H1 (cell line): ENCODE data around the gene DNTTIP2. TPM values are rescaled to one million over a fixed set of nuclear protein-coding genes. Genes with fewer than 3 reads are reported as not detected.

Experiments used
- CREB1 ChIP-seq: IDR thresholded peaks from 2 replicates; pipeline ENCODE4 v1.6.1; 2012; ENCODE audit warnings: inconsistent platforms
- CTBP2 ChIP-seq: IDR thresholded peaks from 2 replicates; pipeline ENCODE4 v1.7.0; 2011; ENCODE audit warnings: borderline replicate concordance, mild to moderate bottlenecking, moderate library complexity, mixed read lengths, low read length; ENCODE audit not compliant: insufficient read depth, insufficient read length
- JUND ChIP-seq: IDR thresholded peaks from 2 replicates; pipeline ENCODE4 v1.6.1; 2011; ENCODE audit warnings: mild to moderate bottlenecking, improper control_type of control experiment, low read length
- MAX ChIP-seq: IDR thresholded peaks from 2 replicates; pipeline ENCODE4 v1.6.1; 2012; ENCODE audit warnings: inconsistent platforms
- NRF1 ChIP-seq: IDR thresholded peaks from 2 replicates; pipeline ENCODE4 v1.6.1; 2011; ENCODE audit warnings: mild to moderate bottlenecking, low read depth, low read length, improper control_type of control experiment
- RFX5 ChIP-seq: IDR thresholded peaks from 2 replicates; pipeline ENCODE4 v1.6.1; 2011; ENCODE audit warnings: low read depth, low read length, improper control_type of control experiment, borderline replicate concordance
- SP2 ChIP-seq: IDR thresholded peaks from 2 replicates; pipeline ENCODE4 v1.6.1; 2012; ENCODE audit warnings: mild to moderate bottlenecking, low read length, inconsistent platforms
- SUZ12 ChIP-seq: fragments of 200-600 bp; sonication (generic); IDR thresholded peaks from 2 replicates; pipeline ENCODE4 v1.6.1; 2012; ENCODE audit warnings: mild to moderate bottlenecking, inconsistent platforms, low read length, moderate library complexity, mixed read lengths
- polyA plus RNA-seq, 7 experiments: library from polyadenylated mRNA; depleted of rRNA in 3 of 7; stranded (reverse) in 5 of 7; unstranded in 2 of 7; fragments of >200 nt in 5 of 7; fragments of 200-250 nt in 2 of 7; gene quantifications; 1 replicate in 5 of 7; 2 replicates in 1 of 7; 4 replicates in 1 of 7; pipeline versions ENCODE4 v1.2.1 to v1.2.3, GENCODE V29; 2011 to 2013; ENCODE audit warnings: missing spikeins in 2 of 7, mixed read lengths in 2 of 7
- total RNA-seq: library from RNA; stranded (reverse); fragmentation: NEBNext Ultra II Directional; extraction: Animal tissue kit (Norgen Biotek cat#: 25700); gene quantifications from 2 replicates; pipeline ENCODE4 v1.2.1, GENCODE V29; 2021

The DNTTIP2 gene
- total and polyA plus RNA-seq, 2 of the 8 experiments (the other 6 are each of a cell fraction or from before 2014, with no cell fraction given): 6.3 to 80.4 TPM

GRCh38 chr1:93829061-93829460, 49.9 kb downstream of the DNTTIP2 start (continued):
- TF ChIP-seq NRF1: no peak
- TF ChIP-seq CTBP2: no peak
- TF ChIP-seq JUND: no peak
- peak; percentile 80 for TF ChIP-seq MAX
- TF ChIP-seq SP2: no peak
- TF ChIP-seq SUZ12: no peak
- no peak for TF ChIP-seq CREB1
- TF ChIP-seq RFX5: no peak
